HAP-1 (cell line): ENCODE results near the gene C15orf39.
"Not testable (repeated sequence)": the region's sequence is repeated elsewhere in the genome, so short reads cannot be mapped to it uniquely, and the experiment has no call there.

Experiments used
- DNase-seq, 2 experiments: peaks; one replicate each; pipeline ENCODE4 v3.0.0-alpha.2; 2016 to 2020; ENCODE audit warnings: low spot score in 2 of 2
- H3K27me3 ChIP-seq: fragments of 250-450 bp; sonication (Bioruptor Pico); 2 replicates; pipeline ENCODE4 v1.5.1; 2020; ENCODE audit warnings: low read depth, mild to moderate bottlenecking, moderate library complexity
- H3K36me3 ChIP-seq: fragments of 250-450 bp; sonication (Bioruptor Pico); replicated peaks from 2 replicates; pipeline ENCODE4 v1.5.1; 2020; ENCODE audit warnings: mild to moderate bottlenecking
- H3K4me1 ChIP-seq: fragments of 250-450 bp; sonication (Bioruptor Pico); 2 replicates; pipeline ENCODE4 v1.5.1; 2020; ENCODE audit warnings: mild to moderate bottlenecking
- H3K4me3 ChIP-seq: fragments of 250-450 bp; sonication (Bioruptor Pico); 2 replicates; pipeline ENCODE4 v1.5.1; 2020; ENCODE audit warnings: mild to moderate bottlenecking, moderate library complexity
- H3K9me3 ChIP-seq: fragments of 250-450 bp; sonication (Bioruptor Pico); 2 replicates; pipeline ENCODE4 v1.5.1; 2020; ENCODE audit warnings: mild to moderate bottlenecking, moderate library complexity
- in situ Hi-C: fragments of 300-500 bp; cut with MboI; formaldehyde crosslinking; loops from 3 replicates; pipeline ENCODE4 v1.14.3; 2020; ENCODE audit warnings: low sequenced_read_pairs, inconsistent platforms, mixed read lengths

The C15orf39 gene

GRCh38 chr15:75164625-75165350 is 36.9 kb upstream of the C15orf39 start:
- Histone ChIP-seq H3K4me1 (peaks cover 11% of the 10 kb centered on the region), H3K4me3 (no peak overlapping the region), H3K9me3 (0 out of 2 replicates have a peak, but pooled peaks cover 3% of the 10 kb centered on the region), H3K36me3 (no peaks in the 10 kb centered on the region), H3K27me3 (no peaks in the 10 kb centered on the region; the same call in 1 of the 2 replicates)
- DNase-seq = peak; percentile 49 to 70
- in situ Hi-C loops = no loop called here

- in situ Hi-C loops, DNase-seq, H3K27me3 ChIP-seq, H3K4me3 ChIP-seq, H3K36me3 ChIP-seq, H3K9me3 ChIP-seq: not testable (repeated sequence)
- H3K4me1 ChIP-seq = peaks cover 11% of the 10 kb centered on the region
Observed at GRCh38 chr15:75166489-75167063, 35.1 kb upstream of the C15orf39 start.

- Histone ChIP-seq H3K4me3 (no peak overlapping the region), H3K27me3 (no peaks in the 10 kb centered on the region), H3K36me3 (no peaks in the 10 kb centered on the region), H3K4me1 (peaks cover 11% of the 10 kb centered on the region), H3K9me3 (0 out of 2 replicates have a peak, but pooled peaks cover 3% of the 10 kb centered on the region)
- no peak for DNase-seq
- in situ Hi-C loops = no loop called here
Observed at GRCh38 chr15:75167588-75168350, 33.9 kb upstream of the C15orf39 start.

GRCh38 chr15:75168374-75168773 is 33.3 kb upstream of the C15orf39 start:
- no peak overlapping the region for H3K4me3 ChIP-seq
- no peaks in the 10 kb centered on the region for H3K27me3 ChIP-seq
- DNase-seq = no peak
- peaks cover 11% of the 10 kb centered on the region for H3K4me1 ChIP-seq
- H3K9me3 ChIP-seq = 0 out of 2 replicates have a peak, but pooled peaks cover 3% of the 10 kb centered on the region
- in situ Hi-C loops = no loop called here
- H3K36me3 ChIP-seq = no peaks in the 10 kb centered on the region

GRCh38 chr15:75170203-75170602 is 31.5 kb upstream of the C15orf39 start:
- in situ Hi-C loops = no loop called here
- no peak for DNase-seq
- no peaks in the 10 kb centered on the region for H3K36me3 ChIP-seq
- H3K9me3 ChIP-seq = 0 out of 2 replicates have a peak, but pooled peaks cover 3% of the 10 kb centered on the region
- H3K4me1 ChIP-seq = no peaks in the 10 kb centered on the region
- no peaks in the 10 kb centered on the region for H3K27me3 ChIP-seq
- H3K4me3 ChIP-seq = no peak overlapping the region

- DNase-seq = no peak
- Histone ChIP-seq H3K4me1 (no peaks in the 10 kb centered on the region), H3K9me3 (0 out of 2 replicates have a peak, but pooled peaks cover under 1% of the 10 kb centered on the region), H3K36me3 (no peaks in the 10 kb centered on the region), H3K27me3 (no peaks in the 10 kb centered on the region), H3K4me3 (no peak overlapping the region)
- in situ Hi-C loops = no loop called here
Observed at GRCh38 chr15:75170711-75171341, 30.9 kb upstream of the C15orf39 start.

GRCh38 chr15:75171408-75171807 is 30.3 kb upstream of the C15orf39 start:
- Histone ChIP-seq H3K4me1 (no peaks in the 10 kb centered on the region), H3K4me3 (no peak overlapping the region), H3K9me3 (no peaks in the 10 kb centered on the region), H3K27me3 (peaks cover 1% of the 10 kb centered on the region), H3K36me3 (no peaks in the 10 kb centered on the region)
- no peak for DNase-seq
- in situ Hi-C loops = no loop called here

- Histone ChIP-seq H3K36me3 (no peaks in the 10 kb centered on the region), H3K4me3 (no peak overlapping the region), H3K9me3 (no peaks in the 10 kb centered on the region), H3K4me1 (no peaks in the 10 kb centered on the region), H3K27me3 (peaks cover 9% of the 10 kb centered on the region)
- in situ Hi-C loops = no loop called here
- DNase-seq = no peak
Observed at GRCh38 chr15:75172284-75172820, 29.3 kb upstream of the C15orf39 start.

- H3K4me3 ChIP-seq = no peak overlapping the region
- H3K27me3 ChIP-seq = peaks cover 13% of the 10 kb centered on the region
- H3K36me3 ChIP-seq = no peaks in the 10 kb centered on the region
- peaks cover 6% of the 10 kb centered on the region for H3K4me1 ChIP-seq
- in situ Hi-C loops = no loop called here
- no peaks in the 10 kb centered on the region for H3K9me3 ChIP-seq
- DNase-seq = no peak
Observed at GRCh38 chr15:75174102-75174501, 27.6 kb upstream of the C15orf39 start.

GRCh38 chr15:75174729-75175128 is 27.0 kb upstream of the C15orf39 start:
- Histone ChIP-seq H3K4me1 (peaks cover 12% of the 10 kb centered on the region), H3K9me3 (no peaks in the 10 kb centered on the region), H3K36me3 (no peaks in the 10 kb centered on the region), H3K27me3 (peaks cover 13% of the 10 kb centered on the region), H3K4me3 (no peak overlapping the region)
- in situ Hi-C loops = no loop called here
- no peak for DNase-seq

GRCh38 chr15:75176396-75176761 is 25.3 kb upstream of the C15orf39 start:
- in situ Hi-C loops = no loop called here
- no peak for DNase-seq
- Histone ChIP-seq H3K36me3 (no peaks in the 10 kb centered on the region), H3K9me3 (no peaks in the 10 kb centered on the region), H3K4me3 (no peak overlapping the region), H3K4me1 (peaks cover 23% of the 10 kb centered on the region), H3K27me3 (peaks cover 13% of the 10 kb centered on the region)

- in situ Hi-C loops = no loop called here
- Histone ChIP-seq H3K4me1 (peaks cover 31% of the 10 kb centered on the region), H3K4me3 (no peak overlapping the region), H3K36me3 (no peaks in the 10 kb centered on the region), H3K27me3 (peaks cover 13% of the 10 kb centered on the region), H3K9me3 (no peaks in the 10 kb centered on the region)
- DNase-seq = no peak
Observed at GRCh38 chr15:75177360-75178071, 24.2 kb upstream of the C15orf39 start.
